HCT116 (cell line): ENCODE measurements around the gene CFAP119. TPM values are rescaled to one million over a fixed set of nuclear protein-coding genes. Genes with fewer than 3 reads are reported as not detected.

Experiments
- ATAC-seq: fragments of 200-7000 bp; cut with Tn5 transposase; 2 replicates; pipeline ENCODE4 v1.9.1; 2020; ENCODE audit warnings: mild to moderate bottlenecking, moderate library complexity
- BruUV-seq: library from RNA; stranded (reverse); fragments of 400-500 nt; replicated peaks from 2 replicates; lab custom pipeline; 2021; lab: Mats Ljungman, UMichigan
- CTCF ChIA-PET: fragments of 300-600 bp; sonication (Branson Sonifier 250); formaldehyde crosslinking; loops from one replicate; lab custom pipeline; 2021; ENCODE audit warnings: antibody characterized with exemption; lab: Charles Lee
- POLR2A ChIA-PET: fragments of 300-600, 350-600 bp; sonication (Branson Sonifier 250); formaldehyde crosslinking; loops from one replicate; lab custom pipeline; 2021; ENCODE audit warnings: antibody characterized with exemption; lab: Charles Lee
- RAD21 ChIA-PET, 2 experiments: fragments of 300-600 bp; sonication (Branson Sonifier 250); formaldehyde crosslinking; loops; one replicate each; lab custom pipeline; 2023; ENCODE audit warnings: low total read pairs in 2 of 2; ENCODE audit not compliant: uncharacterized antibody in 2 of 2, unreplicated experiment in 2 of 2, low non-redundant PET in 1 of 2; lab: Charles Lee
- DNase-seq: peaks from one replicate; pipeline ENCODE4 v3.0.0-alpha.2; 2010; ENCODE audit warnings: low read depth, low spot score
- H2AFZ ChIP-seq: fragments of 200-600 bp; shearing (Covaris generic), sonication (generic); 2 replicates; pipeline ENCODE4 v1.6.1; 2017; ENCODE audit warnings: low read depth, mixed run types, mixed read lengths, antibody characterized with exemption, low read length; ENCODE audit not compliant: poor library complexity, severe bottlenecking
- H3K27ac ChIP-seq: 2 replicates; pipeline ENCODE4 v1.5.1; 2012; ENCODE audit warnings: low read depth, low read length
- H3K27me3 ChIP-seq: fragments of 200-600 bp; sonication (generic); 2 replicates; pipeline ENCODE4 v1.6.1; 2016; ENCODE audit warnings: mixed run types, low read length, mixed read lengths; ENCODE audit not compliant: insufficient read depth
- H3K36me3 ChIP-seq, 2 experiments: fragments of 200-500 bp in 1 of 2; fragments of 200-600 bp in 1 of 2; sonication (Bioruptor generic) in 1 of 2; sonication (generic) in 1 of 2; 2 replicates each; pipeline versions ENCODE4 v1.5.1 to v1.6.1; 2014 to 2016; ENCODE audit warnings: low read length in 2 of 2, inconsistent platforms in 1 of 2, mixed read lengths in 1 of 2, mixed run types in 1 of 2; ENCODE audit not compliant: insufficient read depth in 2 of 2, control insufficient read depth in 1 of 2
- H3K4me1 ChIP-seq, 2 experiments: fragments of 200-600 bp in 1 of 2; sonication (generic) in 1 of 2; 2 replicates each; pipeline versions ENCODE4 v1.5.1 to v1.6.1; 2012 to 2017; ENCODE audit warnings: low read length in 2 of 2, inconsistent platforms in 1 of 2, mild to moderate bottlenecking in 1 of 2, mixed read lengths in 1 of 2, mixed run types in 1 of 2, moderate library complexity in 1 of 2; ENCODE audit not compliant: insufficient read depth in 2 of 2, control insufficient read depth in 1 of 2
- H3K4me2 ChIP-seq: fragments of 200-600 bp; sonication (generic); 2 replicates; pipeline ENCODE4 v1.6.1; 2017; ENCODE audit warnings: mixed run types, low read length, mixed read lengths
- H3K4me3 ChIP-seq, 2 experiments: fragments of 200-600 bp in 1 of 2; sonication (generic) in 1 of 2; replicated peaks in 1 of 2; 2 replicates each; pipeline ENCODE4 v1.5.1; 2011 to 2016; ENCODE audit warnings: low read length in 2 of 2, control low read depth in 1 of 2, low read depth in 1 of 2, mild to moderate bottlenecking in 1 of 2, mixed read lengths in 1 of 2, mixed run types in 1 of 2
- H3K79me2 ChIP-seq: fragments of 200-600 bp; sonication (generic); 2 replicates; pipeline ENCODE4 v1.6.1; 2017; ENCODE audit warnings: mild to moderate bottlenecking, mixed run types, low read length, moderate library complexity, mixed read lengths; ENCODE audit not compliant: insufficient read depth
- H3K9ac ChIP-seq: fragments of 200-600 bp; sonication (generic); 2 replicates; pipeline ENCODE4 v1.6.1; 2016; ENCODE audit warnings: low read length, mixed read lengths
- H3K9me2 ChIP-seq: fragments of 200-600 bp; sonication (generic), shearing (Covaris generic); 2 replicates; pipeline ENCODE4 v1.6.1; 2017; ENCODE audit warnings: mixed run types, mild to moderate bottlenecking, moderate library complexity; ENCODE audit not compliant: insufficient read depth
- H3K9me3 ChIP-seq, 2 experiments: fragments of 200-500 bp in 1 of 2; fragments of 200-600 bp in 1 of 2; sonication (Bioruptor generic) in 1 of 2; sonication (generic) in 1 of 2; 2 replicates each; pipeline ENCODE4 v1.6.1; 2014 to 2017; ENCODE audit warnings: low read length in 2 of 2, mixed read lengths in 2 of 2, inconsistent platforms in 1 of 2, low read depth in 1 of 2, mild to moderate bottlenecking in 1 of 2, mixed run types in 1 of 2, moderate library complexity in 1 of 2; ENCODE audit not compliant: control insufficient read depth in 1 of 2, insufficient read depth in 1 of 2
- H4K20me1 ChIP-seq: fragments of 200-600 bp; sonication (generic), shearing (Covaris generic); 2 replicates; pipeline ENCODE4 v1.6.1; 2017; ENCODE audit warnings: mixed run types, mild to moderate bottlenecking, moderate library complexity; ENCODE audit not compliant: insufficient read depth
- CBX3 ChIP-seq: IDR thresholded peaks from 2 replicates; pipeline ENCODE4 v1.6.1; 2012; ENCODE audit warnings: low read depth
- CEBPB ChIP-seq: IDR thresholded peaks from 2 replicates; pipeline ENCODE4 v1.6.1; 2012; ENCODE audit warnings: low read depth
- EGR1 ChIP-seq: IDR thresholded peaks from 2 replicates; pipeline ENCODE4 v1.6.1; 2012; ENCODE audit warnings: low read depth
- ELF1 ChIP-seq: IDR thresholded peaks from 2 replicates; pipeline ENCODE4 v1.6.1; 2012; ENCODE audit warnings: low read depth, borderline replicate concordance
- EZH2 ChIP-seq: fragments of 200-600 bp; sonication (generic); IDR thresholded peaks from 2 replicates; pipeline ENCODE4 v1.6.1; 2017; ENCODE audit warnings: antibody characterized with exemption, mixed run types
- EZH2phosphoT487 ChIP-seq: fragments of 200-600 bp; IDR thresholded peaks from 2 replicates; pipeline ENCODE4 v1.6.1; 2018; ENCODE audit warnings: antibody characterized with exemption, borderline replicate concordance
- FOSL1 ChIP-seq: IDR thresholded peaks from 2 replicates; pipeline ENCODE4 v1.6.1; 2012; ENCODE audit warnings: low read depth
- POLR2A ChIP-seq: IDR thresholded peaks from 2 replicates; pipeline ENCODE4 v1.7.0; 2011; ENCODE audit warnings: borderline replicate concordance; ENCODE audit not compliant: insufficient read depth, insufficient read length; ENCODE audit errors: extremely low read depth
- SIN3A ChIP-seq: IDR thresholded peaks from 2 replicates; pipeline ENCODE4 v1.6.1; 2012; ENCODE audit warnings: low read depth
- TCF7L2 ChIP-seq: IDR thresholded peaks from 2 replicates; pipeline ENCODE4 v1.7.0; 2011; ENCODE audit warnings: borderline replicate concordance, inconsistent platforms; ENCODE audit not compliant: insufficient read depth, insufficient read length; ENCODE audit errors: extremely low read depth
- YY1 ChIP-seq: IDR thresholded peaks from 2 replicates; pipeline ENCODE4 v1.6.1; 2011; ENCODE audit warnings: low read length, low read depth, moderate library complexity, mild to moderate bottlenecking; ENCODE audit not compliant: insufficient replicate concordance; ENCODE audit errors: extremely low read depth
- ZFX ChIP-seq: fragments of 450-650 bp; IDR thresholded peaks from 2 replicates; pipeline ENCODE4 v1.6.1; 2017
- intact Hi-C: fragments of 100-400 bp; cut with micrococcal nuclease; formaldehyde crosslinking; loops from 2 replicates; pipeline ENCODE4 v1.10.0; 2022
- total RNA-seq: library from RNA; stranded (reverse); gene quantifications from one replicate; pipeline ENCODE4 v1.2.1, GENCODE V29; 2021; ENCODE audit not compliant: unreplicated experiment
- TF ChIP-seq, protein P1 (sequence below): IDR thresholded peaks from 2 replicates; pipeline ENCODE4 v1.6.1; 2012; ENCODE audit warnings: low read depth
- TF ChIP-seq, protein P2 (sequence below): IDR thresholded peaks from 2 replicates; pipeline ENCODE4 v1.6.1; 2012

Gene CFAP119
- total RNA-seq, 1 experiment from 2014 or later: 12.6 TPM

DNA sequence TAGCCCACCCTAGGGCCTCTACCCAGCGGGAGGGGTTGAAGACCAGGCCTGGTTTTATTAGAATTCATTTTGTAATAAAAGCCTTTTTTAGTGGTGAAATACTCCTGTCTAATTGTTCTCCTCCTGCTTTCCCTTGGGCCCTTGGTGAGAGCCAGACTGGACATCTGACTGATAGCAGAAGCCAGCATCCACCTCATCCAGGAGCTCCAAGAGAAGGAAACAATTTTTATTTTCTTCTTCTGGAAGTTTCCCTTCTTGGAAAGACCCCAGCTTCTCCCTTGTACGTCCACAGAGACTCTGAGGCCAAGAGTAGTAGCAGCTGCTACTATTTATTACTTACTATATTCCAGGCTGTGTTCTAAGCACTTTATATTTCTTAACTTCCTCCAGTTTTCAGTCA is 17.7 kb downstream of the CFAP119 start (continued):
- TF ChIP-seq, protein P1, sequence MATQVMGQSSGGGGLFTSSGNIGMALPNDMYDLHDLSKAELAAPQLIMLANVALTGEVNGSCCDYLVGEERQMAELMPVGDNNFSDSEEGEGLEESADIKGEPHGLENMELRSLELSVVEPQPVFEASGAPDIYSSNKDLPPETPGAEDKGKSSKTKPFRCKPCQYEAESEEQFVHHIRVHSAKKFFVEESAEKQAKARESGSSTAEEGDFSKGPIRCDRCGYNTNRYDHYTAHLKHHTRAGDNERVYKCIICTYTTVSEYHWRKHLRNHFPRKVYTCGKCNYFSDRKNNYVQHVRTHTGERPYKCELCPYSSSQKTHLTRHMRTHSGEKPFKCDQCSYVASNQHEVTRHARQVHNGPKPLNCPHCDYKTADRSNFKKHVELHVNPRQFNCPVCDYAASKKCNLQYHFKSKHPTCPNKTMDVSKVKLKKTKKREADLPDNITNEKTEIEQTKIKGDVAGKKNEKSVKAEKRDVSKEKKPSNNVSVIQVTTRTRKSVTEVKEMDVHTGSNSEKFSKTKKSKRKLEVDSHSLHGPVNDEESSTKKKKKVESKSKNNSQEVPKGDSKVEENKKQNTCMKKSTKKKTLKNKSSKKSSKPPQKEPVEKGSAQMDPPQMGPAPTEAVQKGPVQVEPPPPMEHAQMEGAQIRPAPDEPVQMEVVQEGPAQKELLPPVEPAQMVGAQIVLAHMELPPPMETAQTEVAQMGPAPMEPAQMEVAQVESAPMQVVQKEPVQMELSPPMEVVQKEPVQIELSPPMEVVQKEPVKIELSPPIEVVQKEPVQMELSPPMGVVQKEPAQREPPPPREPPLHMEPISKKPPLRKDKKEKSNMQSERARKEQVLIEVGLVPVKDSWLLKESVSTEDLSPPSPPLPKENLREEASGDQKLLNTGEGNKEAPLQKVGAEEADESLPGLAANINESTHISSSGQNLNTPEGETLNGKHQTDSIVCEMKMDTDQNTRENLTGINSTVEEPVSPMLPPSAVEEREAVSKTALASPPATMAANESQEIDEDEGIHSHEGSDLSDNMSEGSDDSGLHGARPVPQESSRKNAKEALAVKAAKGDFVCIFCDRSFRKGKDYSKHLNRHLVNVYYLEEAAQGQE: no peak
- TF ChIP-seq FOSL1: no peak
- no peak for TF ChIP-seq EZH2
- no peak for TF ChIP-seq CEBPB
- no peak for TF ChIP-seq YY1

DNA sequence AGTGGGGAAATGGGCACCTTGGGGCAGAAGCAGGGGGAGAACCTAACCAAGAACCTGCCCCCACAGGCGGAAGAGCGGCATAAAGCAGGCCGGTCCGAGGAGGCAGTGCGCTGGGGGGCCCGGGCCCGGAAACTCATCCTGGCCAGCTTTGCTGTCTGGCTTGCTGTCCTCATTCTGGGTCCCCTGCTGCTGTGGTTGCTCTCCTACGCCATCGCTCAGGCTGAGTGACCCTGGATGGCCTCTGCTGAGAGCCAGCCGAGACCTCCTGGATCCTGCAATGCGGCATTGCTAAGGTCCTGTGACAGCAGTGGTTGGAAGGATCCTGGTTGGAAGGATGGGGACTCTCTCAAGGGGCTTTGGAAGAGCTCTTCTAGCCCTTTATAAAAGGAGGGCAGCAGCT is 18.1 kb downstream of the CFAP119 start:
- ATAC-seq (no peak), DNase-seq (no peak)
- no TSS peak for BruUV-seq
- Histone ChIP-seq H3K9ac (no peak overlapping the region), H3K4me3 (no peak overlapping the region), H3K9me2 (no peaks in the 10 kb centered on the region), H3K79me2 (peaks cover 25% of the 10 kb centered on the region), H3K27me3 (no peaks in the 10 kb centered on the region), H4K20me1 (no peaks in the 10 kb centered on the region), H3K9me3 (no peaks in the 10 kb centered on the region), H3K4me1 (peaks cover 37 to 51% of the 10 kb centered on the region in 2 experiments), H3K36me3 (peaks cover 8 to 30% of the 10 kb centered on the region in 2 experiments; a peak in 3 of 4 replicates), H3K27ac (no peak overlapping the region; the same call in 1 of the 2 replicates), H2AFZ (no peak overlapping the region), H3K4me2 (no peak overlapping the region)
- POLR2A ChIA-PET: no interaction called here
- no peak for TF ChIP-seq ELF1
- TF ChIP-seq POLR2A: no peak
- TF ChIP-seq, protein P2, sequence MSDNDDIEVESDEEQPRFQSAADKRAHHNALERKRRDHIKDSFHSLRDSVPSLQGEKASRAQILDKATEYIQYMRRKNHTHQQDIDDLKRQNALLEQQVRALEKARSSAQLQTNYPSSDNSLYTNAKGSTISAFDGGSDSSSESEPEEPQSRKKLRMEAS: no peak
- TF ChIP-seq CEBPB: no peak
- no peak for TF ChIP-seq ZFX
- no peak for TF ChIP-seq TCF7L2
- no peak for TF ChIP-seq CBX3
- TF ChIP-seq EZH2phosphoT487: no peak
- no peak for TF ChIP-seq SIN3A
- no peak for TF ChIP-seq EGR1
- intact Hi-C loops: no loop called here
- RAD21 ChIA-PET: no interaction called here
- CTCF ChIA-PET: no interaction called here
